HepG2 (cell line): ENCODE results near the gene NUP214. TPM values are rescaled to one million over a fixed set of nuclear protein-coding genes. Genes with fewer than 3 reads are reported as not detected.

Experiments used
- ATAC-seq: fragments of 200-7000 bp; cut with Tn5 transposase; 3 replicates; pipeline ENCODE4 v1.9.1; 2020; ENCODE audit warnings: mild to moderate bottlenecking, moderate library complexity
- Bru-seq: library from RNA; stranded (reverse); fragments of 400-500 nt; gene quantifications from one replicate; lab custom pipeline; 2021; lab: Mats Ljungman, UMichigan
- BruChase-seq, 2 experiments: library from RNA; stranded (reverse); fragments of 400-500 nt; gene quantifications; one replicate each; lab custom pipeline; 2021; lab: Mats Ljungman, UMichigan
- BruUV-seq: library from RNA; stranded (reverse); fragments of 400-500 nt; replicated peaks from 2 replicates; lab custom pipeline; 2021; lab: Mats Ljungman, UMichigan
- CTCF ChIA-PET: fragments of 300-600 bp; formaldehyde crosslinking; extraction: SDS; loops from one replicate; lab custom pipeline; 2021; ENCODE audit warnings: low total read pairs, inconsistent platforms, low intra/inter-chr PET ratio; lab: Yijun Ruan, JAX
- POLR2A ChIA-PET: fragments of 350-600 bp; sonication (Branson Sonifier 250); formaldehyde crosslinking; loops from one replicate; lab custom pipeline; 2020; ENCODE audit warnings: antibody characterized with exemption, inconsistent platforms; lab: Yijun Ruan, JAX
- DNase-seq: peaks from one replicate; pipeline ENCODE4 v3.0.0-alpha.2; 2015; ENCODE audit warnings: low spot score
- FAIRE-seq: peaks from 3 replicates; lab custom pipeline; 2011; peaks lifted over from hg19 to GRCh38; lab: Jason Lieb, UNC
- H2AFZ ChIP-seq: one replicate; pipeline ENCODE4 v1.6.1; 2011; ENCODE audit warnings: low read length, inconsistent platforms
- H3K27ac ChIP-seq: fragments of 300-600 bp; 3 replicates; pipeline ENCODE4 v1.8.0; 2011; ENCODE audit warnings: mixed run types, mild to moderate bottlenecking, mixed read lengths, low read length, inconsistent platforms; ENCODE audit not compliant: insufficient read depth; ENCODE audit errors: extremely low read length
- H3K27me3 ChIP-seq, 2 experiments: fragments of 200-600 bp in 1 of 2; 2 replicates in 1 of 2; 3 replicates in 1 of 2; pipeline versions ENCODE4 v1.6.0 to v1.8.0; 2011; ENCODE audit warnings: low read length in 2 of 2, mild to moderate bottlenecking in 2 of 2, moderate library complexity in 2 of 2, inconsistent platforms in 1 of 2; ENCODE audit not compliant: insufficient read depth in 2 of 2, control insufficient read depth in 1 of 2
- H3K36me3 ChIP-seq, 2 experiments: fragments of 200-600 bp in 1 of 2; replicated peaks in 1 of 2; 2 replicates in 1 of 2; 3 replicates in 1 of 2; pipeline versions ENCODE4 v1.5.1 to v1.8.0; 2011; ENCODE audit warnings: low read length in 2 of 2, inconsistent platforms in 1 of 2; ENCODE audit not compliant: insufficient read depth in 2 of 2, control insufficient read depth in 1 of 2
- H3K4me1 ChIP-seq: 2 replicates; pipeline ENCODE4 v1.5.1; 2012; ENCODE audit warnings: low read length, inconsistent platforms; ENCODE audit not compliant: insufficient read depth
- H3K4me2 ChIP-seq: 2 replicates; pipeline ENCODE4 v1.6.0; 2011; ENCODE audit warnings: low read depth, low read length, inconsistent platforms
- H3K4me3 ChIP-seq, 3 experiments: fragments of 200-600 bp in 1 of 3; sonication (generic), shearing (Covaris generic) in 1 of 3; replicated peaks in 1 of 3; 2 replicates each; pipeline ENCODE4 v1.5.1; 2011 to 2016; ENCODE audit warnings: low read length in 3 of 3, inconsistent platforms in 2 of 3, low read depth in 2 of 3, mild to moderate bottlenecking in 2 of 3, control low read depth in 1 of 3, mixed read lengths in 1 of 3; ENCODE audit not compliant: insufficient read depth in 1 of 3
- H3K79me2 ChIP-seq: one replicate; pipeline ENCODE4 v1.6.1; 2011; ENCODE audit warnings: low read length, inconsistent platforms; ENCODE audit not compliant: insufficient read depth
- H3K9ac ChIP-seq: 2 replicates; pipeline ENCODE4 v1.6.0; 2011; ENCODE audit warnings: mild to moderate bottlenecking, low read depth, low read length, inconsistent platforms; ENCODE audit not compliant: insufficient read depth
- H3K9me3 ChIP-seq: 2 replicates; pipeline ENCODE4 v1.5.1; 2012; ENCODE audit warnings: mild to moderate bottlenecking, low read length
- H4K20me1 ChIP-seq: 2 replicates; pipeline ENCODE4 v1.6.0; 2011; ENCODE audit warnings: inconsistent platforms, mild to moderate bottlenecking, low read length, moderate library complexity; ENCODE audit not compliant: insufficient read depth
- AGO1 ChIP-seq: fragments of 200-400 bp; formaldehyde crosslinking; IDR thresholded peaks from 2 replicates; pipeline ENCODE4 v1.6.1; 2017; ENCODE audit warnings: mild to moderate bottlenecking, low read depth, low read length, moderate library complexity; ENCODE audit not compliant: poor library complexity, severe bottlenecking
- BHLHE40 ChIP-seq: IDR thresholded peaks from 2 replicates; pipeline ENCODE4 v1.6.1; 2011; ENCODE audit warnings: low read length, improper control_type of control experiment
- HDAC2 ChIP-seq: sonication (generic); formaldehyde crosslinking; IDR thresholded peaks from 2 replicates; pipeline ENCODE4 v1.4.0; 2020; ENCODE audit warnings: missing genetic modification reagents
- JUNB ChIP-seq: sonication (generic); formaldehyde crosslinking; IDR thresholded peaks from 2 replicates; pipeline ENCODE4 v1.8.0; 2022; ENCODE audit warnings: missing genetic modification reagents, mild to moderate bottlenecking, borderline replicate concordance
- SALL2 ChIP-seq: sonication (generic); formaldehyde crosslinking; IDR thresholded peaks from 2 replicates; pipeline ENCODE4 v1.8.1; 2023; ENCODE audit warnings: mild to moderate bottlenecking, missing genetic modification reagents, inconsistent platforms
- ZFY ChIP-seq: sonication (generic); formaldehyde crosslinking; IDR thresholded peaks from 2 replicates; pipeline ENCODE4 v1.4.0; 2020; ENCODE audit warnings: missing genetic modification reagents
- ZFYVE20 ChIP-seq: sonication (generic); formaldehyde crosslinking; IDR thresholded peaks from 2 replicates; pipeline ENCODE4 v1.8.0; 2023; ENCODE audit warnings: low read depth, mild to moderate bottlenecking, moderate library complexity, missing genetic modification reagents, borderline replicate concordance
- ZNF841 ChIP-seq: sonication (generic); formaldehyde crosslinking; IDR thresholded peaks from 2 replicates; pipeline ENCODE4 v1.8.1; 2023; ENCODE audit warnings: missing genetic modification reagents, borderline replicate concordance
- WGBS: methylation state at CpG from one replicate; pipeline ENCODE4 v1.1.6; 2017; ENCODE audit warnings: low lambda C conversion rate; 5-methylcytosine and 5-hydroxymethylcytosine counted together
- in situ Hi-C: cut with HindIII; loops from 2 replicates; pipeline ENCODE4 v1.10.0; 2017; ENCODE audit warnings: low pct_unique_long_range_greater_than_20kb; ENCODE audit not compliant: extremely low pct_ligation_motif_present
- intact Hi-C: fragments of 100-400 bp; cut with micrococcal nuclease; formaldehyde crosslinking; loops from one replicate; pipeline ENCODE4 v1.10.0; 2022; ENCODE audit not compliant: unreplicated experiment
- long read RNA-seq, 2 experiments: library from RNA in 1 of 2; library from polyadenylated mRNA in 1 of 2; stranded (forward) in 1 of 2; unstranded in 1 of 2; transcript quantifications; one replicate each; pipeline ENCODE4 v2.0.0, GENCODE V29; 2019 to 2022
- polyA minus RNA-seq, 3 experiments: library from RNA; depleted of rRNA, polyadenylated mRNA; stranded (reverse); fragments of >200 nt; gene quantifications; 2 replicates each; pipeline ENCODE4 v1.2.3, GENCODE V29; 2011; ENCODE audit warnings: low replicate concordance in 1 of 3
- polyA plus RNA-seq, 8 experiments: library from polyadenylated mRNA; depleted of rRNA in 3 of 8; stranded (reverse) in 7 of 8; unstranded in 1 of 8; fragments of >200 nt; fragmentation: Illumina TruSeq in 4 of 8; extraction: Trizol in 4 of 8; gene quantifications; 2 replicates each; pipeline versions ENCODE4 v1.2.1 to v1.2.3, GENCODE V29; 2011 to 2016; ENCODE audit warnings: low read depth in 4 of 8, missing spikeins in 1 of 8, mixed read lengths in 1 of 8; ENCODE audit not compliant: insufficient read depth in 1 of 8
- total RNA-seq, 5 experiments: library from RNA; depleted of rRNA; stranded (reverse); fragments of >200 nt; fragmentation: Illumina TruSeq; extraction: Trizol; gene quantifications; 2 replicates each; pipeline ENCODE4 v1.2.3, GENCODE V29; 2016; ENCODE audit warnings: low read depth in 1 of 5
- TF ChIP-seq, protein P1 (sequence below): sonication (generic); formaldehyde crosslinking; IDR thresholded peaks from 2 replicates; pipeline ENCODE4 v1.5.0; 2020; ENCODE audit warnings: mild to moderate bottlenecking, missing genetic modification reagents
- TF ChIP-seq, protein P2 (sequence below): IDR thresholded peaks from 2 replicates; pipeline ENCODE4 v1.6.1; 2016; ENCODE audit warnings: low read depth, borderline replicate concordance
- TF ChIP-seq, protein P3 (sequence below): sonication (generic); formaldehyde crosslinking; IDR thresholded peaks from 2 replicates; pipeline ENCODE4 v1.4.0; 2020; ENCODE audit warnings: missing genetic modification reagents; ENCODE audit errors: not compliant biosample characterization

The NUP214 gene
- total RNA-seq (2016; rRNA removed; fragmentation: Illumina TruSeq; extraction: Trizol) (16.0 and 30.5 TPM in 2 replicates), polyA plus RNA-seq (2011; rRNA removed) (8.4 and 9.4 TPM in 2 replicates), polyA minus RNA-seq (2011; rRNA and poly(A)+ RNA removed; ENCODE audit: low replicate concordance) (35.2 and 116 TPM in 2 replicates), Bru-seq, nascent RNA (percentile 76 among the genes with signal in this experiment), BruChase-seq, experiment 1, labeled RNA remaining after a 6-hour chase (percentile 79 among the genes with signal in this experiment), BruChase-seq, experiment 2, labeled RNA remaining after a 2-hour chase (percentile 81 among the genes with signal in this experiment)
- total RNA-seq (2016; cell fraction: cytosol; rRNA removed; fragmentation: Illumina TruSeq; extraction: Trizol; ENCODE audit: low read depth) = 12.8 and 14.4 TPM in 2 replicates
- 14.2 and 21.5 TPM in 2 replicates for total RNA-seq (2016; cell fraction: insoluble cytoplasmic fraction; rRNA removed; fragmentation: Illumina TruSeq; extraction: Trizol)
- total RNA-seq (2016; cell fraction: membrane; rRNA removed; fragmentation: Illumina TruSeq; extraction: Trizol) = 16.6 and 17.1 TPM in 2 replicates
- 42.9 and 48.9 TPM in 2 replicates for total RNA-seq (2016; cell fraction: nucleus; rRNA removed; fragmentation: Illumina TruSeq; extraction: Trizol)
- polyA plus RNA-seq (2011; cell fraction: cytosol; rRNA removed) = 5.4 and 5.8 TPM in 2 replicates
- polyA plus RNA-seq (2011; cell fraction: nucleus; rRNA removed) = 22.0 and 28.1 TPM in 2 replicates
- polyA plus RNA-seq (2012) = 12.2 and 18.8 TPM in 2 replicates
- polyA plus RNA-seq (2016; cell fraction: cytosol; fragmentation: Illumina TruSeq; extraction: Trizol; ENCODE audit: low read depth) = 6.8 and 7.2 TPM in 2 replicates
- polyA plus RNA-seq (2016; cell fraction: insoluble cytoplasmic fraction; fragmentation: Illumina TruSeq; extraction: Trizol; ENCODE audit: low read depth) = 27.0 TPM in 2 replicates
- 6.4 and 9.3 TPM in 2 replicates for polyA plus RNA-seq (2016; cell fraction: membrane; fragmentation: Illumina TruSeq; extraction: Trizol; ENCODE audit: low read depth)
- 38.4 and 46.4 TPM in 2 replicates for polyA plus RNA-seq (2016; cell fraction: nucleus; fragmentation: Illumina TruSeq; extraction: Trizol; ENCODE audit: insufficient read depth, low read depth)
- polyA minus RNA-seq (2011; cell fraction: cytosol; rRNA and poly(A)+ RNA removed) = 12.6 and 17.9 TPM in 2 replicates
- polyA minus RNA-seq (2011; cell fraction: nucleus; rRNA and poly(A)+ RNA removed) = 52.3 and 53.4 TPM in 2 replicates
- long read RNA-seq, experiment 1, partial matches to known transcripts = 5 of 5 reads
- long read RNA-seq, experiment 1, other reads (novel, unspliced or antisense) = 0 of 5 reads
- long read RNA-seq, experiment 2, partial matches to known transcripts = 11 of 25 reads
- long read RNA-seq, experiment 2, other reads (novel, unspliced or antisense) = 14 of 25 reads

DNA sequence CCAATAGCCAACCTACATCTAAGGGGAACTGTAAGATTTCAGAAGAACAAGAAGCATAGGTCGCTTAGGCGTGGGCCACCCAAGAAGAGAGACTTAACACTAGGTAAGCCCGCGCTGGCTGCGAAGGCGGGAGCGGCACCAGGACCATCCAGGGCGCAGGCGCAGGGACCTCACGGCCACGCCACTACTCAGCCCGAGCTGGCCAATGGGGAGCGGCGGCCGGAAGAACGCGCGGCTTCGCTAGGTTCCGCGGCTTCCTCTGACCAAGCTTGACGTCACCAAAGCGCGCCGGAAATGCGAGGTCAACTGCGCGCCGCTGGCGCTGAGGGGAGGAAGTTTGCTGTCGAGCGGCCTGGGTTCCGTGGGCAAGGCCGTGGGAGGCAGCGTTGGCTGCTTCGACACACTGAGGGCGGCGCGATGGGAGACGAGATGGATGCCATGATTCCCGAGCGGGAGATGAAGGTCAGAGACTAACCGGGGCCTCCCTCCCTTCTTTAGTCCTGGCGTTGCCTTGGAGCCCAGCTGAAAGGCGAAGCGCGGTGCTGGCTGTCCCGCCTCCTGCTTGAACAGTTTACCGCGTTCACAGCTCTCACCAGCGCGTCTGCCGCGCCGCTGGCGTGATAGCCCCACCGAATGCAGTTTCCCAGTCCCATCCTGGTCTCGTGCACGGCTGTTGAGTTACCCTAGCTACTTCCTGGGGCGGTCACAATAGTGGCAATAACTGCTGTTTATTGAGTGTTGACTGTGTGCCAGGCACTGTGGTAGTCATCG is at the start of gene NUP214:
Gene NUP214, plus strand, starts transcription at position 299 of the 771 bp plus-strand sequence. Its CDS starts 119 bp downstream, at position 418.
- Histone ChIP-seq H3K27ac (peak within 1 kb of the TSS; percentile 94), H3K9me3 (no peaks in the 10 kb centered on the region), H3K4me3 (peak within 1 kb of the TSS; percentile 82 to 98 (median 96)), H3K4me2 (peak within 1 kb of the TSS; percentile 96), H3K79me2 (peaks cover 27% of the 10 kb centered on the region), H3K27me3 (peaks cover 0 to 6% of the 10 kb centered on the region in 2 experiments; a peak in 1 of 5 replicates), H2AFZ (no peak within 1 kb of the TSS), H3K4me1 (peaks cover 59% of the 10 kb centered on the region), H3K9ac (peak within 1 kb of the TSS; percentile 95), H3K36me3 (peaks cover 10 to 39% of the 10 kb centered on the region in 2 experiments; a peak in 4 of 5 replicates), H4K20me1 (no peaks in the 10 kb centered on the region)
- FAIRE-seq (peak; percentile 67), ATAC-seq (peak; percentile 96), DNase-seq (peak; percentile 92)
- ChIA-PET POLR2A (interaction anchor here (0.6 to 2.5 kb wide), 8 partner anchors 10 to 248 kb away, joined by 3 to 19 read pairs (median 4); partner anchors contain the start of gene AIF1L), CTCF (no interaction called here)
- WGBS = under 1% methylated on average over 46 of the region's 61 CpGs
- in situ Hi-C loops = no loop called here
- TSS peak; percentile 64 for BruUV-seq
- intact Hi-C loops = loop anchor here (2.0 kb wide), 1 partner anchor 67 kb away; no protein-coding TSS in a partner anchor
- TF ChIP-seq JUNB (CRISPR knock-in tag) (no peak), BHLHE40 (peak; percentile 26; the same call in 1 of the 2 replicates), AGO1 (peak; percentile 67), ZFYVE20 (no peak), SALL2 (CRISPR knock-in tag) (peak; percentile 96), ZNF841 (CRISPR knock-in tag) (no peak), HDAC2 (CRISPR knock-in tag) (peak; percentile 96), ZFY (CRISPR knock-in tag) (peak; percentile 99)
- TF ChIP-seq, protein P1, sequence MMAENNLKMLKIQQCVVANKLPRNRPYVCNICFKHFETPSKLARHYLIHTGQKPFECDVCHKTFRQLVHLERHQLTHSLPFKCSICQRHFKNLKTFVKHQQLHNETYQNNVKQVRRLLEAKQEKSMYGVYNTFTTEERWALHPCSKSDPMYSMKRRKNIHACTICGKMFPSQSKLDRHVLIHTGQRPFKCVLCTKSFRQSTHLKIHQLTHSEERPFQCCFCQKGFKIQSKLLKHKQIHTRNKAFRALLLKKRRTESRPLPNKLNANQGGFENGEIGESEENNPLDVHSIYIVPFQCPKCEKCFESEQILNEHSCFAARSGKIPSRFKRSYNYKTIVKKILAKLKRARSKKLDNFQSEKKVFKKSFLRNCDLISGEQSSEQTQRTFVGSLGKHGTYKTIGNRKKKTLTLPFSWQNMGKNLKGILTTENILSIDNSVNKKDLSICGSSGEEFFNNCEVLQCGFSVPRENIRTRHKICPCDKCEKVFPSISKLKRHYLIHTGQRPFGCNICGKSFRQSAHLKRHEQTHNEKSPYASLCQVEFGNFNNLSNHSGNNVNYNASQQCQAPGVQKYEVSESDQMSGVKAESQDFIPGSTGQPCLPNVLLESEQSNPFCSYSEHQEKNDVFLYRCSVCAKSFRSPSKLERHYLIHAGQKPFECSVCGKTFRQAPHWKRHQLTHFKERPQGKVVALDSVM = no peak; the same call in 1 of the 2 replicates
- TF ChIP-seq, protein P2, sequence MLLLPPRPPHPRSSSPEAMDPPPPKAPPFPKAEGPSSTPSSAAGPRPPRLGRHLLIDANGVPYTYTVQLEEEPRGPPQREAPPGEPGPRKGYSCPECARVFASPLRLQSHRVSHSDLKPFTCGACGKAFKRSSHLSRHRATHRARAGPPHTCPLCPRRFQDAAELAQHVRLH (CRISPR knock-in tag) = peak; percentile 87
- TF ChIP-seq, protein P3, sequence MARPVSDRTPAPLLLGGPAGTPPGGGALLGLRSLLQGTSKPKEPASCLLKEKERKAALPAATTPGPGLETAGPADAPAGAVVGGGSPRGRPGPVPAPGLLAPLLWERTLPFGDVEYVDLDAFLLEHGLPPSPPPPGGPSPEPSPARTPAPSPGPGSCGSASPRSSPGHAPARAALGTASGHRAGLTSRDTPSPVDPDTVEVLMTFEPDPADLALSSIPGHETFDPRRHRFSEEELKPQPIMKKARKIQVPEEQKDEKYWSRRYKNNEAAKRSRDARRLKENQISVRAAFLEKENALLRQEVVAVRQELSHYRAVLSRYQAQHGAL (CRISPR knock-in tag) = no peak
